CD4-positive, alpha-beta T cell treated with Interleukin-6 at 100 ng/mL for 8 hours (primary cell): ENCODE data around the gene TNFRSF12A.

Source experiments
- DNase-seq: peaks from one replicate; pipeline ENCODE4 v3.0.0-alpha.2; 2020; ENCODE audit warnings: mixed read lengths, low spot score

Gene TNFRSF12A

DNA sequence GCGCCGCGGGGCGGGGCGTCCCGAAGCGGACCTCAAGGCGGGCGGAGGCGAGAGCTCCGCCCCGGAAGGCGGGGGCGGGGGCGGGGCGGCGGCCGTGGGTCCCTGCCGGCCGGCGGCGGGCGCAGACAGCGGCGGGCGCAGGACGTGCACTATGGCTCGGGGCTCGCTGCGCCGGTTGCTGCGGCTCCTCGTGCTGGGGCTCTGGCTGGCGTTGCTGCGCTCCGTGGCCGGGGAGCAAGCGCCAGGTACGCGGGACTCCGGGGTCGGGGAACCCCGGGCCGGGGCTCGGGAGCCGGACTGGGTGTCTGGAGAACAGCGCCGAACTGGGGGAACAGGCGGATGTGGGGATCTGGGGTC lies at the start of gene TNFRSF12A:
TNFRSF12A (plus strand) TSS at position 122 of the 357 bp plus-strand sequence; CDS start at position 152, 30 bp downstream.
- DNase-seq: peak; percentile 66

DNA sequence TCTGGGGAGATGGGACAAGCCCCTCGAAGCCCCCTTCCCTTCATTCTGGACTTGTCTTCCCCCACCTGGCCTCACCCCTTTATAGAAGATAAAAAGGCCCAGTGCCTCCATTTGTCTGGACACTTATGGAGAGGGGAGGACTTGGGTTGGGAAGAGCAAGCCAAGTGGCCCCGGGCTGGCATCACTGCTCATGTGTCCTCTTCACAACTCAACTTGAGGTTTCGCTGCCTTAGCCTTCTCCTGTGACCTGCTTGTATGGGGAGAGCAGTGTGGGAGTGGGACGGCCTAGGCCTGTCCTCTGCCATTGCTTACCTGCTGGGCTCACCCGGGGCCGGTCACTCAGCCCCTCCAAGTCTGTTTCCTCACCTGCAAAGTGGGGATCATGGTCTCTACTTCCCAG lies 49.6 kb upstream of the TNFRSF12A start:
- DNase-seq: no peak

DNA sequence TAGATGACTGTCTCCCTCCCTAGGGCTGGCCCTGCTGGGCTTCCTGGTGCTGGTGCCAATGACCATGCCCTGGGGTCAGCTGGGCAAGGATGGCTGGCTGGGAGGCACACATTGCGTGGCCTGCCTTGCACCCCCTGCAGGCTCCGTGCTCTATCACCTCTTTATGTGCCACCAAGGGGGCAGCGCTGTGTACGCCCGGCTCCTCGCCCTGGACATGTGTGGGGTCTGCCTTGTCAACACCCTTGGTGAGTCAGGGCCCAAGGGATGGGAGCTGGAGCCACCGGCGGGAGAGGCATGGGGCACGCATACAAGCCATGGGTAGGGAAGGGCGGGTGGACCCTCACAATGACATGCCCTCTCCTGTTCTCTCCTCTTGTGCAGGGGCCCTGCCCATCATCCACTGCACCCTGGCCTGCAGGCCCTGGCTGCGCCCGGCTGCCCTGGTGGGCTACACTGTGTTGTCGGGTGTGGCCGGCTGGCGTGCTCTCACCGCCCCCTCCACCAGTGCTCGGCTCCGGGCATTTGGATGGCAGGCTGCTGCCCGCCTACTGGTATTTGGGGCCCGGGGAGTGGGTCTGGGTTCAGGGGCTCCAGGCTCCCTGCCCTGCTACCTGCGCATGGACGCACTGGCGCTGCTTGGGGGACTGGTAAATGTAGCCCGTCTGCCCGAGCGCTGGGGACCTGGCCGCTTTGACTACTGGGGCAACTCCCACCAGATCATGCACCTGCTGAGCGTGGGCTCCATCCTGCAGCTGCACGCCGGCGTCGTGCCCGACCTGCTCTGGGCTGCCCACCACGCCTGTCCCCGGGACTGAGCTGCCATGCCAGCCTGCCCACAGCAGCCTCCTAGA lies 48.8 kb upstream of the TNFRSF12A start:
- DNase-seq: no peak

DNA sequence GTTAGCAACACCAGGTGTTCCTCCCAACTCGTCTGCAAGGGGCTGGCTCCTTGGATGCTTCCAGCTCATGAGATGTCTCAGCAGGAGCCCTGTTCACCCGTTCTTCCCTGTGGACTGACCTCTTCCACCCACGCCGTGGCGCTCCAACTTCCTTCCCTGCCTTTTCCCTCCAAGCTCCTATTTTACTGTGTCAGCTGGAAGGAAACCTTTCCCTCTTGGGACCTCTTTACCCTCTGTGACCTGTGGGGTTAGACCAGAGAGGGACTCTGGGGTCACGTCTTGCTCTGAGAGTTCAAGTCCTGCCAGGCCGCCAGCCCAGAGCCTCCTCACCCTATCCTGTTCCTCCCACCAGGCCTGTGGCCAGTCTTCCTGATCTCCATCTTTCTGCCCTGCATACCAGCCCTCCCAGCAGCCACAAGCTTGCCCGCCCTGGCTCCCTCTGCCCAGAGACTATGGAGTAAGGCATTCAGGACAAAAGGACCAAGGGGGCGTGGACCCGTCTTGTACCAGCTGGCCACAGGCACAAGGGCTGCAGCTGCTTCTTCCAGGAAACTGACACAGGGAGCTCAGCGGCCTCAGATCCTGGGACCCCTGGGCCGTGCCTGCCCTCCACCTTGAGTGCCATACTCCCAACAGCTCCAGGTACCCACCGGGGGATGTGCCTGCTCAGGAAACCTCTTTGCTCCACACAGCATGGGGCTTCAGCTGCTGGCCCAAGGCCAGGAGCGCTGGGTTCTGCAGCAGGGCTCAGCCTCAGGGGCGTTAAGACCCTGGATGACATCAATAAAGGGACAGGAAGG lies 48.0 kb upstream of the TNFRSF12A start:
- DNase-seq: no peak

DNA sequence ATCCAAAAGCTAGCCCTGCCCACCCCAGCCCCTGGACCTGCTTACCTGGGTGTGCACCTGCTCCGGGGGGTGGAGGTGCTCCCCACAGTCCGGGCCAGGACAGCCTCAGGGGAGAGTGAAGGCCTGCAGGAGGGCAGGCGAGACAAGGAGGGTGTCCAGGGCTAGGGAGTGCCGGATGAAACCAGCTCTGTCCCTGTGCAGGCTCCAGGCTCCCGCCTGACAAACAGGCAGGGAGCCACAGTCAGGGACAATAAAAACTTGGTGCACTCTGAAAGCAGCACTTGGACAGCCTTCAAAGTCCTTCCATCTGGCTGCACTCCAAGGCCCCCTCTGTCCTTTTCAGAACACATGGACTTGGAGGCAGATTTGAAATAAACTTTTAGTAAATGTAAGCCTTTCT lies 47.1 kb upstream of the TNFRSF12A start:
- no peak for DNase-seq

DNA sequence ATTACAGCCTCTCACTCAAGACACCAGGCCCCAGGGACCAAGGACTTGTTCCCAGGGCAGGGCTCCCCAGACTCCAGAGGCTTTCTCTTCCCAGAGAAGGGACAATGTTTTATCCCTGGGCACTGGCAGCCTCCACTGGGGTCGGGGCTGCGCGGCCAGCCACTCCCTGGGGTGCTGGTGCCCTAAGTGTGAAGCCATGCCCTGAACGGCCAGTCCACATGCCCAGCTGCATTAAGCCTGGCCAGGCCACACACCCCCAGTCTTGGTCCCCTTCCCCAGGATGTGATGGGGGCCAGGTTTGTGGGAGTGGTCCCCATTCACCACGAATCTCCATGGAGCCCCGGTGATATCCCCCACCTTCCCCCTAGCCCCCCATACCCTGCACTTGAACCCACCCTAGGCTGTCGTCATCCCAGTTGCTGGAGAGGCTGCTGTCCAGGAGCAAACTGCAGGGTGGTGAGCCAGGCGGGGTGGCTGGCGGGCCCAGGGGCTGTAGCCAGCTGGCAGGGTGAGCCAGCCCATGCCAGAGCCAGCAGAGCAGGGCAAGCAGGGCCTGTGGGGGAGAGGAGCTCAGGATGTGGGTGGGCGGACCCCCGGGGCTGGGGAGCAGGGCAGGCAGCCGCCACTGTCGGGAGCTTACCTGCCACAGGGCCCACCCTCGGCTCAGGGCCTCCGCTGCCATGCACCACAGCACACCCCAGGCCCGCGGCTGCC lies 46.4 kb upstream of the TNFRSF12A start:
- no peak for DNase-seq

- DNase-seq: no peak
These were observed 45.7 kb upstream of the TNFRSF12A start for GRCh38 chr16:2974319-2975056.

DNA sequence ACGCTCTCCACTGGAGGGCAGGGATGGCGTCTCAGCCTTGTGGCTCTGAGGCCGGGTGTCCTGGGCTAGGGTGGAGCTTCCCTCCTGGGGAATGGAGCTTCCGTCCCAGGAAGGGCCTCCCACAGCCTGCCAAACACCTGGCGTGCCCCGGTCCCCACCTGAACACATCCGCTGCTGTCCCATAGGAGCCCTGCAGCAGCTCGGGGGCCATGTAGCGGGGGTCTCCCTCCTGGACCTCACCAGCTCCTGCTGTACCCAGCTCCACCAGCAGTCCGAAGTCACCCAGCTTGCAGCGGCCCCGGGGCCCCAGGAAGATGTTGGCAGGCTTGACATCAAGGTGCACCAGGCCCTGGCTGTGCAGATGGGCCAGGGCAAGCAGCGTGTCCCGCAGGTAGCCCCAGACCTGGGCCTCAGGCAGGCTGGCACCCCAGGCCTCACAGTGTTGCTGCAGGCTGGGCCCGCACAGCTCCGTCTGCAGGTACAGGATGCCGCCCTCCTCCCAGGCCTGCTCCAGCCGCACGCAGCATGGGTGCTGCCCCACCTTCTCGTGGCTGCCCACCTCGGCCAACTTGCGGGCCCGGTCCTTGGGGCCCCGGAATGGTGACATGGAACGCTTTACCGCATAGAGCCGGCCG lies 44.9 kb upstream of the TNFRSF12A start:
- no peak for DNase-seq

DNA sequence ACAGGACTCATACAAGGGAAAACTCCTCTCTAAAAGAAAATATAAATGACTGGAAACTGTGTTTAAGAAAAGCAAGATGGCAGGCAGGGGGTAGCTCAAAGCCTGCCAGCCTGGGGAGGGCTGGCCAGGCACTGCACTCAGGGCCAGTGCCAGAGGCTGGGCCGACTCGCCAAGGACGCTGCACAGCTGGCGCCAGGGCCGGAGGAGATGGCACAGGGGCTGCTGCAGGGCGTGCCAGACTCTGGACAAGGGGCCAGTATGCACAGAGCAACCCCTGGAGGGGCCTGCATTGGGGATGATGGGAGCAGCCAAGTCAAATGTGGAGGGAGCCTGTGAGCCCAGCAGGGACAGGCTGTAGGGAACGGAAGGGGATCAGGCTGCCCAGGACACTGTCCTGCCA lies 44.0 kb upstream of the TNFRSF12A start:
- DNase-seq: no peak

DNA sequence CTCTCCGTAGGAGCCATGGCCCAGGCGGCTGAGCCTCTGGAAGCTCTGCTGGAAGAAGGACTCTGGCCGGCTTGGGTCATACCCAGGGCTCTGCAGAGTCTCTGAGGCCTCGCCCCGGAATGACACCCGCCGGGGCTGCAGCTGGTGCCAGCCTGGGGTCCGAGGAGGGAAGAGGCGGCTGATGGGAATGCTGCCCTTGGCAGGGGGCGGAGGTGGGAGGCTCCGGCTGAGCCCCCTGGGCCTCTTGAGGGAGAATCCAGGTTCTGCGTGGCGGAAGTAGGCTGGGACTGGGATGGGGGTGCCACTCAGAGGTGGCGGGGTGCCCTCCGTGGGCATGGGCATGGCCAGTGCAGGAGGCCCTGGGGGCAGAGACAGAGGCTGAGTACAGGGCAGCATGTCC lies 43.5 kb upstream of the TNFRSF12A start:
- DNase-seq: no peak

GRCh38 chr16:2977440-2977839 lies 42.7 kb upstream of the TNFRSF12A start:
- DNase-seq: no peak

DNA sequence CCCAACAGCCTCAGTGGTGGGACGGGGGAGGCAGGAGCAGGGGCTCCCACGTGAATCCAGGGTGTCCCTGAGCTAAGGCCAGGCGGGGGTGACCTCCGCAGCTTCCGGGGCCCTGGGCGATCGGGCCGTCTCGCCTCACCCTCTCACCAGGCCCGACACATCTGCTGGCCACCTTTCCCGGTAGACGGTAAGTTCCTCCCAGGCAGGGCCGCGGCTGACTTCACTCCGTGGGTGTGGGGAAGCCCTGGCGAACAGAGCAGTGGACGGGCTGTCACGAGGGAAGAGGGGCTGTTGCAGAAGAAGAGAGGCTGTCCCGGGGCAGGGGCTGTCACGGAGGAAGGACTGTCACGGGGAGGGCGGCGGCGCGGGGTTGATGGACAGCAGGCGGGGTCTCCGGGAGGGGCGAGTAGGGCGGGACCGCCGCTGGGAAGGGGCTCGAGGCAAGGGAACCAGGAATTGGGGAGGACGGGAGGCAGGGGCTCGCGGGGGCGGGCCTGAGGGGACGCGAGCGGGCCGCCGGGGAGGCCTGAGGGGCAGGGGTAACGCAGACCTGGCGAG lies 40.4 kb upstream of the TNFRSF12A start:
- no peak for DNase-seq

GRCh38 chr16:2980227-2981176 lies 39.7 kb upstream of the TNFRSF12A start, which contains the start of gene PKMYT1:
PKMYT1 (minus strand) TSS chr16:2980446; CDS start chr16:2979657, 789 bp downstream.
- DNase-seq: peak; percentile 91

DNA sequence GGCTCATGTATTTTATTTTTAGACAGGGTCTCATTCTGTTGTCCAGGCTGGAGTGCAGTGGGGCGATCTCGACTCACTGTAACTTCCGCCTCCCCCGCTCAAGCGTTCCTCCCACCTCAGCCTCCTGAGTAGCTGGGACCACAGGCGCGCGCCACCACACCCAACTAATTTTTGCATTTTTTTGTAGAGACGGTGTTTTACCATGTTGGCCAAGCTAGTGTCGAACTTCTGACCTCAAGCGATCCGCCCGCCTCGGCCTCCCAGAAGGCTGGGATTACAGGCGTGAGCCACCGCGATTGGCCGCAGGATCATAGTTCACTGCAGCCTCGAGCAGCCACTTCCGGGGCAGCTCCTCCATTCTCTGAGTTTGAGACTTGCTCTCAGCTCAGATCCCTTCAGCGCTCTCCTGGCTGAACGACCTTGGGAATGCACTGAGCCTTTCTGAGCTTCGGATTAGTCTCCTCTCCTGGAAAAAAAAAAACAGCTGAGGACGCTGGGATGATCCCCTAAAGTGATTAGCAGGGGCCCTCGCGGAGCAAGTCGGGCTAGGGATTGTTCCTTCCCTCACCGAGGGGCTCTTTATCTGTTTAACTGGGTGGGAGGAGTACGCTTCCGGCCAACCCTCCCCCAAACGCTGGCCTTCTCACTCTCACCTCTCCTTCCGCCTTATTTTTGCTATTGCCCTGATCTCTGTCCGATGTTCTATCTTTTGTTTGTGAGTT lies 38.8 kb upstream of the TNFRSF12A start:
- no peak for DNase-seq

- no peak for DNase-seq
These were observed 38.3 kb upstream of the TNFRSF12A start for GRCh38 chr16:2981899-2982250.

DNA sequence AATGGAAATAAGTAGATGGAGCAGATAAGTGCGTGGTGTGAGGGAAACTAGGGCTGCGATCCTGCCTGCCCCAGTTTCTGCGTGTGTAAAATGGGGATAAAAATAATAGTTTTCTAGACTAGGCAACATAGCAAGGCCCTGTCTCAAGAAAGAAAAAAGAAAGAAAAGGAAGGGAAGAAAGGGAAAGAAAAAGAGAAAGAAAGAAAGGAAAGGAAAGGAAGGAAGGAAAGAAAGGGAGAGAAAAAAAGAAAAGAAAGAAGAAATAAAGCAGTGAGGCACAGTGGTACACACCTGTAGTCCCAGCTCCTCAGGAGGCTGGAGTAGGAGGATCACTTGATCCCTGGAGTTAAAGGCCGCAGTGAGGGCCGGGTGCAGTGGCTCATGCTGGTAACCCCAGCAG lies 37.8 kb upstream of the TNFRSF12A start:
- DNase-seq: no peak

- DNase-seq: peak; percentile 59
These were observed 36.4 kb upstream of the TNFRSF12A start for GRCh38 chr16:2983706-2984136.

- no peak for DNase-seq
These were observed 34.7 kb upstream of the TNFRSF12A start for GRCh38 chr16:2985462-2985861.

DNA sequence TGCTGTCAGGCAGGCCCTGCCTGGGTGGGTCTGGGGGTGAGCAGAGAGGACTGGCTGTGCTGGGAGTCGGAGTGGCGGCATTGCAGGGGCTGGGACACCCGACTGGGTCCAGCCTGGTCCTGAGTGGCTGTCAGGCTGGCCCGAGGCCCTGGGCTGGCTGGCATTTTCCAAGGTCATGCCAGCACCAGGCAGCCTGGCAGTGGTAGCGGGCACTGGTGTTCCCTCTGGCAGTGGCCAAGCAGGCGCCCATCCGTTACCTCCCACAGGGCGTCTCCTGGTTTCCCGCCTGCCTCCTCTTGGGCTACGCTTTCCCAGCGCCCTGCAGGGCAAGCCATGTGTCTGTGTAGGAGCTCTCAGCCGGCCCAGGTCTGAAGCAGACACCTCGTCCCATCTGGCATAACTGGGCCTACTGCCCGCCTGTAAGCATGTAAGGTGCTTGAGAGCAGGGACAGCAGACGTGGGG lies 34.2 kb upstream of the TNFRSF12A start:
- no peak for DNase-seq
